HepG2 (cell line): ENCODE measurements around the gene RABGAP1. TPM values are rescaled to one million over a fixed set of nuclear protein-coding genes. Genes with fewer than 3 reads are reported as not detected.

ENCODE experiments used
- ARHGAP35 ChIP-seq: sonication (generic); formaldehyde crosslinking; IDR thresholded peaks from 2 replicates; pipeline ENCODE4 v1.9.0; 2022; ENCODE audit warnings: mild to moderate bottlenecking, inconsistent platforms, moderate library complexity, missing genetic modification reagents, borderline replicate concordance
- FOXO1 ChIP-seq: sonication (generic); formaldehyde crosslinking; IDR thresholded peaks from 2 replicates; pipeline ENCODE4 v1.4.0; 2020; ENCODE audit warnings: missing genetic modification reagents
- KDM1A ChIP-seq: IDR thresholded peaks from 2 replicates; pipeline ENCODE4 v1.6.1; 2016; ENCODE audit warnings: missing compliant biosample characterization
- KDM5B ChIP-seq: sonication (generic); formaldehyde crosslinking; IDR thresholded peaks from 2 replicates; pipeline ENCODE4 v1.4.0; 2020; ENCODE audit warnings: missing genetic modification reagents, mild to moderate bottlenecking, borderline replicate concordance
- MBNL3 ChIP-seq: fragments of 250-450 bp; sonication (Bioruptor Pico); conservative IDR thresholded peaks from 2 replicates; pipeline ENCODE4 v1.8.0; 2022; ENCODE audit warnings: mild to moderate bottlenecking, inconsistent platforms
- MED1 ChIP-seq: sonication (generic); formaldehyde crosslinking; IDR thresholded peaks from 2 replicates; pipeline ENCODE4 v1.4.0; 2020; ENCODE audit warnings: missing genetic modification reagents
- MEIS1 ChIP-seq: sonication (generic); formaldehyde crosslinking; IDR thresholded peaks from 2 replicates; pipeline ENCODE4 v1.9.0; 2021; ENCODE audit warnings: mild to moderate bottlenecking, missing genetic modification reagents, moderate library complexity, borderline replicate concordance
- NR2C2 ChIP-seq: sonication (generic); formaldehyde crosslinking; IDR thresholded peaks from 2 replicates; pipeline ENCODE4 v1.4.0; 2020; ENCODE audit warnings: missing genetic modification reagents, mild to moderate bottlenecking, moderate library complexity, borderline replicate concordance
- SUZ12 ChIP-seq: fragments of 150-350 bp; IDR thresholded peaks from 2 replicates; pipeline ENCODE4 v1.6.1; 2014; ENCODE audit warnings: low read depth, low read length
- THYN1 ChIP-seq: sonication (generic); formaldehyde crosslinking; IDR thresholded peaks from 2 replicates; pipeline ENCODE4 v1.8.1; 2023; ENCODE audit warnings: low read depth, mild to moderate bottlenecking, moderate library complexity, missing genetic modification reagents, borderline replicate concordance
- ZFP36L1 ChIP-seq: sonication (generic); formaldehyde crosslinking; IDR thresholded peaks from 2 replicates; pipeline ENCODE4 v1.8.0; 2022; ENCODE audit warnings: mild to moderate bottlenecking, missing genetic modification reagents, moderate library complexity
- ZNF484 ChIP-seq: sonication (generic); formaldehyde crosslinking; IDR thresholded peaks from 2 replicates; pipeline ENCODE4 v1.5.1; 2020; ENCODE audit warnings: mild to moderate bottlenecking, low read depth, missing genetic modification reagents, borderline replicate concordance
- ZNF496 ChIP-seq: sonication (generic); formaldehyde crosslinking; IDR thresholded peaks from 2 replicates; pipeline ENCODE4 v1.8.1; 2023; ENCODE audit warnings: mild to moderate bottlenecking, moderate library complexity, missing genetic modification reagents; ENCODE audit not compliant: insufficient replicate concordance
- ZNF605 ChIP-seq: sonication (generic); formaldehyde crosslinking; IDR thresholded peaks from 2 replicates; pipeline ENCODE4 v1.8.0; 2022; ENCODE audit warnings: mild to moderate bottlenecking, missing genetic modification reagents
- ZNF672 ChIP-seq: sonication (generic); formaldehyde crosslinking; IDR thresholded peaks from 2 replicates; pipeline ENCODE4 v1.8.1; 2022; ENCODE audit warnings: missing genetic modification reagents
- polyA plus RNA-seq, 8 experiments: library from polyadenylated mRNA; depleted of rRNA in 3 of 8; stranded (reverse) in 7 of 8; unstranded in 1 of 8; fragments of >200 nt; fragmentation: Illumina TruSeq in 4 of 8; extraction: Trizol in 4 of 8; gene quantifications; 2 replicates each; pipeline versions ENCODE4 v1.2.1 to v1.2.3, GENCODE V29; 2011 to 2016; ENCODE audit warnings: low read depth in 4 of 8, missing spikeins in 1 of 8, mixed read lengths in 1 of 8; ENCODE audit not compliant: insufficient read depth in 1 of 8
- total RNA-seq, 5 experiments: library from RNA; depleted of rRNA; stranded (reverse); fragments of >200 nt; fragmentation: Illumina TruSeq; extraction: Trizol; gene quantifications; 2 replicates each; pipeline ENCODE4 v1.2.3, GENCODE V29; 2016; ENCODE audit warnings: low read depth in 1 of 5
- TF ChIP-seq, protein P1 (sequence below), 2 experiments: IDR thresholded peaks; 2 replicates each; pipeline ENCODE4 v1.6.1; 2011 to 2012; ENCODE audit warnings: low read length in 2 of 2, borderline replicate concordance in 1 of 2, low read depth in 1 of 2, mild to moderate bottlenecking in 1 of 2, moderate library complexity in 1 of 2
- TF ChIP-seq, protein P2 (sequence below): sonication (generic); formaldehyde crosslinking; IDR thresholded peaks from 2 replicates; pipeline ENCODE4 v1.4.0; 2020; ENCODE audit warnings: missing genetic modification reagents
- TF ChIP-seq, protein P3 (sequence below): sonication (generic); formaldehyde crosslinking; conservative IDR thresholded peaks from 2 replicates; pipeline ENCODE4 v1.8.0; 2022; ENCODE audit warnings: mild to moderate bottlenecking, moderate library complexity, missing genetic modification reagents

The RABGAP1 gene
- total and polyA plus RNA-seq, 2 of the 13 experiments (the other 11 are each of a cell fraction or from before 2014, with no cell fraction given) = 19.1 to 19.3 TPM

DNA sequence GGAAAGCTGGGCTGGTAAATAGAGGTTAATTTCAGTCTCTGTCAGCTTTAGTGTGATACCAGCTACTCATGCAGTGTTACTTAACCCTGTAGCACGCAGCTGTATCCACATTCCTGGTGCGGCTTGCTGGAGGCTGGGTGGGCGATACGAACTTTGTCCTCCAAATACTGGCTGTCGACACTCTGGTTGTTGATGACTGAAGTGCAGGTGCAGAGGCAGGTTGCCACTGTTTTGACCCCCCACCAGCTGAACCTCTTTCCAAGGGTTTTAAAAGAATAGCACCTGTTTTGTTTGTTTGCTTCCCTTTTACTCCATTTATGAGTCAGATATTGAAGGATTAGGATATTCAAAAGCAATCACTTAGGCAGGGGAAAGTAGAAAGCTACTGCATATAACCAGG lies 4.4 kb upstream of the RABGAP1 start (continued):
- TF ChIP-seq, protein P1, sequence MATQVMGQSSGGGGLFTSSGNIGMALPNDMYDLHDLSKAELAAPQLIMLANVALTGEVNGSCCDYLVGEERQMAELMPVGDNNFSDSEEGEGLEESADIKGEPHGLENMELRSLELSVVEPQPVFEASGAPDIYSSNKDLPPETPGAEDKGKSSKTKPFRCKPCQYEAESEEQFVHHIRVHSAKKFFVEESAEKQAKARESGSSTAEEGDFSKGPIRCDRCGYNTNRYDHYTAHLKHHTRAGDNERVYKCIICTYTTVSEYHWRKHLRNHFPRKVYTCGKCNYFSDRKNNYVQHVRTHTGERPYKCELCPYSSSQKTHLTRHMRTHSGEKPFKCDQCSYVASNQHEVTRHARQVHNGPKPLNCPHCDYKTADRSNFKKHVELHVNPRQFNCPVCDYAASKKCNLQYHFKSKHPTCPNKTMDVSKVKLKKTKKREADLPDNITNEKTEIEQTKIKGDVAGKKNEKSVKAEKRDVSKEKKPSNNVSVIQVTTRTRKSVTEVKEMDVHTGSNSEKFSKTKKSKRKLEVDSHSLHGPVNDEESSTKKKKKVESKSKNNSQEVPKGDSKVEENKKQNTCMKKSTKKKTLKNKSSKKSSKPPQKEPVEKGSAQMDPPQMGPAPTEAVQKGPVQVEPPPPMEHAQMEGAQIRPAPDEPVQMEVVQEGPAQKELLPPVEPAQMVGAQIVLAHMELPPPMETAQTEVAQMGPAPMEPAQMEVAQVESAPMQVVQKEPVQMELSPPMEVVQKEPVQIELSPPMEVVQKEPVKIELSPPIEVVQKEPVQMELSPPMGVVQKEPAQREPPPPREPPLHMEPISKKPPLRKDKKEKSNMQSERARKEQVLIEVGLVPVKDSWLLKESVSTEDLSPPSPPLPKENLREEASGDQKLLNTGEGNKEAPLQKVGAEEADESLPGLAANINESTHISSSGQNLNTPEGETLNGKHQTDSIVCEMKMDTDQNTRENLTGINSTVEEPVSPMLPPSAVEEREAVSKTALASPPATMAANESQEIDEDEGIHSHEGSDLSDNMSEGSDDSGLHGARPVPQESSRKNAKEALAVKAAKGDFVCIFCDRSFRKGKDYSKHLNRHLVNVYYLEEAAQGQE (IDR thresholded peaks at IDR 0.05; ENCODE audit: borderline replicate concordance in 1 of 2, low read depth in 1 of 2, low read length in 2 of 2) = no peak
- TF ChIP-seq ZFP36L1 (CRISPR knock-in tag) (0 out of 2 replicates have a peak, but pooled peaks have one; percentile 28), KDM1A (CRISPR knock-in tag) (no peak), ZNF672 (no peak), MEIS1 (CRISPR knock-in tag) (no peak; the same call in 1 of the 2 replicates), SUZ12 (no peak), ZNF496 (CRISPR knock-in tag) (no peak), MED1 (CRISPR knock-in tag) (peak; percentile 63), MBNL3 (CRISPR knock-in tag) (no peak), ZNF605 (0 out of 2 replicates have a peak, but pooled peaks have one; percentile 37), ZNF484 (CRISPR knock-in tag) (no peak), FOXO1 (CRISPR knock-in tag) (peak; percentile 93), THYN1 (CRISPR knock-in tag) (no peak), ARHGAP35 (CRISPR knock-in tag) (no peak), NR2C2 (CRISPR knock-in tag) (peak; percentile 64; the same call in 1 of the 2 replicates), KDM5B (no peak)
- TF ChIP-seq, protein P2, sequence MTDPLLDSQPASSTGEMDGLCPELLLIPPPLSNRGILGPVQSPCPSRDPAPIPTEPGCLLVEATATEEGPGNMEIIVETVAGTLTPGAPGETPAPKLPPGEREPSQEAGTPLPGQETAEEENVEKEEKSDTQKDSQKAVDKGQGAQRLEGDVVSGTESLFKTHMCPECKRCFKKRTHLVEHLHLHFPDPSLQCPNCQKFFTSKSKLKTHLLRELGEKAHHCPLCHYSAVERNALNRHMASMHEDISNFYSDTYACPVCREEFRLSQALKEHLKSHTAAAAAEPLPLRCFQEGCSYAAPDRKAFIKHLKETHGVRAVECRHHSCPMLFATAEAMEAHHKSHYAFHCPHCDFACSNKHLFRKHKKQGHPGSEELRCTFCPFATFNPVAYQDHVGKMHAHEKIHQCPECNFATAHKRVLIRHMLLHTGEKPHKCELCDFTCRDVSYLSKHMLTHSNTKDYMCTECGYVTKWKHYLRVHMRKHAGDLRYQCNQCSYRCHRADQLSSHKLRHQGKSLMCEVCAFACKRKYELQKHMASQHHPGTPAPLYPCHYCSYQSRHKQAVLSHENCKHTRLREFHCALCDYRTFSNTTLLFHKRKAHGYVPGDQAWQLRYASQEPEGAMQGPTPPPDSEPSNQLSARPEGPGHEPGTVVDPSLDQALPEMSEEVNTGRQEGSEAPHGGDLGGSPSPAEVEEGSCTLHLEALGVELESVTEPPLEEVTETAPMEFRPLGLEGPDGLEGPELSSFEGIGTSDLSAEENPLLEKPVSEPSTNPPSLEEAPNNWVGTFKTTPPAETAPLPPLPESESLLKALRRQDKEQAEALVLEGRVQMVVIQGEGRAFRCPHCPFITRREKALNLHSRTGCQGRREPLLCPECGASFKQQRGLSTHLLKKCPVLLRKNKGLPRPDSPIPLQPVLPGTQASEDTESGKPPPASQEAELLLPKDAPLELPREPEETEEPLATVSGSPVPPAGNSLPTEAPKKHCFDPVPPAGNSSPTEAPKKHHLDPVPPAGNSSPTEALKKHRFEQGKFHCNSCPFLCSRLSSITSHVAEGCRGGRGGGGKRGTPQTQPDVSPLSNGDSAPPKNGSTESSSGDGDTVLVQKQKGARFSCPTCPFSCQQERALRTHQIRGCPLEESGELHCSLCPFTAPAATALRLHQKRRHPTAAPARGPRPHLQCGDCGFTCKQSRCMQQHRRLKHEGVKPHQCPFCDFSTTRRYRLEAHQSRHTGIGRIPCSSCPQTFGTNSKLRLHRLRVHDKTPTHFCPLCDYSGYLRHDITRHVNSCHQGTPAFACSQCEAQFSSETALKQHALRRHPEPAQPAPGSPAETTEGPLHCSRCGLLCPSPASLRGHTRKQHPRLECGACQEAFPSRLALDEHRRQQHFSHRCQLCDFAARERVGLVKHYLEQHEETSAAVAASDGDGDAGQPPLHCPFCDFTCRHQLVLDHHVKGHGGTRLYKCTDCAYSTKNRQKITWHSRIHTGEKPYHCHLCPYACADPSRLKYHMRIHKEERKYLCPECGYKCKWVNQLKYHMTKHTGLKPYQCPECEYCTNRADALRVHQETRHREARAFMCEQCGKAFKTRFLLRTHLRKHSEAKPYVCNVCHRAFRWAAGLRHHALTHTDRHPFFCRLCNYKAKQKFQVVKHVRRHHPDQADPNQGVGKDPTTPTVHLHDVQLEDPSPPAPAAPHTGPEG (CRISPR knock-in tag) = no peak
- TF ChIP-seq, protein P3, sequence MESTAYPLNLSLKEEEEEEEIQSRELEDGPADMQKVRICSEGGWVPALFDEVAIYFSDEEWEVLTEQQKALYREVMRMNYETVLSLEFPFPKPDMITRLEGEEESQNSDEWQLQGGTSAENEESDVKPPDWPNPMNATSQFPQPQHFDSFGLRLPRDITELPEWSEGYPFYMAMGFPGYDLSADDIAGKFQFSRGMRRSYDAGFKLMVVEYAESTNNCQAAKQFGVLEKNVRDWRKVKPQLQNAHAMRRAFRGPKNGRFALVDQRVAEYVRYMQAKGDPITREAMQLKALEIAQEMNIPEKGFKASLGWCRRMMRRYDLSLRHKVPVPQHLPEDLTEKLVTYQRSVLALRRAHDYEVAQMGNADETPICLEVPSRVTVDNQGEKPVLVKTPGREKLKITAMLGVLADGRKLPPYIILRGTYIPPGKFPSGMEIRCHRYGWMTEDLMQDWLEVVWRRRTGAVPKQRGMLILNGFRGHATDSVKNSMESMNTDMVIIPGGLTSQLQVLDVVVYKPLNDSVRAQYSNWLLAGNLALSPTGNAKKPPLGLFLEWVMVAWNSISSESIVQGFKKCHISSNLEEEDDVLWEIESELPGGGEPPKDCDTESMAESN (CRISPR knock-in tag) = no peak
